HG03097 (cell line): ENCODE measurements around the gene OCA2.
"Not testable (repeated sequence)": the region's sequence is repeated elsewhere in the genome, so short reads cannot be mapped to it uniquely, and the experiment has no call there.

Source experiments
- ATAC-seq: cut with Tn5 transposase; IDR thresholded peaks from one replicate; pipeline ENCODE4 v1.9.1; 2021; ENCODE audit not compliant: unreplicated experiment, low FRiP score

The OCA2 gene

GRCh38 chr15:27855137-27855536, 244.0 kb downstream of the OCA2 start:
- no peak for ATAC-seq

- no peak for ATAC-seq
Observed at GRCh38 chr15:27854601-27855000, 244.5 kb downstream of the OCA2 start.

- no peak for ATAC-seq
Observed at GRCh38 chr15:27853624-27854455, 245.3 kb downstream of the OCA2 start.

- ATAC-seq = no peak
Observed at GRCh38 chr15:27851858-27852210, 247.3 kb downstream of the OCA2 start.

- no peak for ATAC-seq
Observed at GRCh38 chr15:27850981-27851857, 247.9 kb downstream of the OCA2 start.

- ATAC-seq = no peak
Observed at GRCh38 chr15:27850050-27850449, 249.1 kb downstream of the OCA2 start.

GRCh38 chr15:27848936-27849335, 250.2 kb downstream of the OCA2 start:
- ATAC-seq = not testable (repeated sequence)

GRCh38 chr15:27847775-27848710, 251.1 kb downstream of the OCA2 start:
- no peak for ATAC-seq

GRCh38 chr15:27846722-27847395, 252.3 kb downstream of the OCA2 start:
- ATAC-seq = no peak

- no peak for ATAC-seq
Observed at GRCh38 chr15:27845535-27846369, 253.4 kb downstream of the OCA2 start.

GRCh38 chr15:27844018-27844666, 255.0 kb downstream of the OCA2 start:
- no peak for ATAC-seq

- no peak for ATAC-seq
Observed at GRCh38 chr15:27843146-27843545, 256.0 kb downstream of the OCA2 start.

- no peak for ATAC-seq
Observed at GRCh38 chr15:27842526-27842925, 256.6 kb downstream of the OCA2 start.

GRCh38 chr15:27835233-27835939, 263.7 kb downstream of the OCA2 start:
- no peak for ATAC-seq

- no peak for ATAC-seq
Observed at GRCh38 chr15:27834684-27835083, 264.4 kb downstream of the OCA2 start.

- no peak for ATAC-seq
Observed at GRCh38 chr15:27833974-27834373, 265.1 kb downstream of the OCA2 start.

- no peak for ATAC-seq
Observed at GRCh38 chr15:27833178-27833577, 265.9 kb downstream of the OCA2 start.

- no peak for ATAC-seq
Observed at GRCh38 chr15:27832237-27832596, 266.9 kb downstream of the OCA2 start.
